Transverse colon (tissue), 4 donors: ENCODE results near the gene SYT14.

Source experiments
- EP300 ChIP-seq: sonication (generic); formaldehyde crosslinking; IDR thresholded peaks from one replicate; pipeline ENCODE4 v1.6.1; 2017; ENCODE audit warnings: antibody characterized with exemption, low read depth
- POLR2A ChIP-seq: fragments of 450-650 bp; IDR thresholded peaks from one replicate; pipeline ENCODE4 v1.6.1; 2016; ENCODE audit warnings: antibody characterized with exemption, mild to moderate bottlenecking, moderate library complexity
- POLR2AphosphoS5 ChIP-seq, 3 donors: sonication (generic); formaldehyde crosslinking; IDR thresholded peaks; one replicate each; pipeline ENCODE4 v1.6.1; 2016; ENCODE audit warnings: antibody characterized with exemption in 3 of 3
- TF ChIP-seq, protein P1 (sequence below), 5 experiments: fragments of 200-600 bp in 3 of 5; fragments of 450-650 bp in 2 of 5; sonication (generic) in 3 of 5; IDR thresholded peaks; 1 replicate in 2 of 5; 2 replicates in 3 of 5; pipeline ENCODE4 v1.5.1; 2016 to 2017; ENCODE audit warnings: antibody characterized with exemption in 5 of 5, inconsistent platforms in 3 of 5, mild to moderate bottlenecking in 2 of 5, moderate library complexity in 1 of 5

GRCh38 chr1:209899948-209900347 lies 38.1 kb upstream of the SYT14 start:
- TF ChIP-seq, protein P1, sequence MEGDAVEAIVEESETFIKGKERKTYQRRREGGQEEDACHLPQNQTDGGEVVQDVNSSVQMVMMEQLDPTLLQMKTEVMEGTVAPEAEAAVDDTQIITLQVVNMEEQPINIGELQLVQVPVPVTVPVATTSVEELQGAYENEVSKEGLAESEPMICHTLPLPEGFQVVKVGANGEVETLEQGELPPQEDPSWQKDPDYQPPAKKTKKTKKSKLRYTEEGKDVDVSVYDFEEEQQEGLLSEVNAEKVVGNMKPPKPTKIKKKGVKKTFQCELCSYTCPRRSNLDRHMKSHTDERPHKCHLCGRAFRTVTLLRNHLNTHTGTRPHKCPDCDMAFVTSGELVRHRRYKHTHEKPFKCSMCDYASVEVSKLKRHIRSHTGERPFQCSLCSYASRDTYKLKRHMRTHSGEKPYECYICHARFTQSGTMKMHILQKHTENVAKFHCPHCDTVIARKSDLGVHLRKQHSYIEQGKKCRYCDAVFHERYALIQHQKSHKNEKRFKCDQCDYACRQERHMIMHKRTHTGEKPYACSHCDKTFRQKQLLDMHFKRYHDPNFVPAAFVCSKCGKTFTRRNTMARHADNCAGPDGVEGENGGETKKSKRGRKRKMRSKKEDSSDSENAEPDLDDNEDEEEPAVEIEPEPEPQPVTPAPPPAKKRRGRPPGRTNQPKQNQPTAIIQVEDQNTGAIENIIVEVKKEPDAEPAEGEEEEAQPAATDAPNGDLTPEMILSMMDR (IDR thresholded peaks at IDR 0.05) = no peak
- TF ChIP-seq POLR2A = no peak
- TF ChIP-seq EP300 = no peak
- no peak for TF ChIP-seq POLR2AphosphoS5 (IDR thresholded peaks at IDR 0.05)
